ENCODE data around the gene KCNMA1. TPM values are rescaled to one million over a fixed set of nuclear protein-coding genes. Genes with fewer than 3 reads are reported as not detected.

Gene KCNMA1
- total and polyA plus RNA-seq, 10 of the 15 experiments (the other 5 are each of a cell fraction or from before 2014, with no cell fraction given): 8.5 to 77.0 (median 21.3) TPM

- SMC1A ChIA-PET (ENCODE audit: uncharacterized antibody, unreplicated experiment): interaction anchor here (2.2 kb wide), 1 partner anchor 11 kb away, joined by 8 read pairs; no protein-coding TSS in a partner anchor
- POLR2A ChIA-PET: no interaction called here
- RAD21 ChIA-PET (ENCODE audit: unreplicated experiment): interaction anchor here (1.2 to 1.4 kb wide), 2 partner anchors 10 to 54 kb away, joined by 3 read pairs; no protein-coding TSS in a partner anchor
- no peak overlapping the region for H3K27ac ChIP-seq (ENCODE audit: control insufficient read depth, insufficient read depth)
- CTCF ChIA-PET: interaction anchor here (0.6 kb wide), 1 partner anchor 14 kb away, joined by 4 read pairs; no protein-coding TSS in a partner anchor
- FAIRE-seq (no peak), DNase-seq (ENCODE audit: low read depth, low spot score) (no peak), ATAC-seq (no peak)
- H3K4me1 ChIP-seq (ENCODE audit: control insufficient read depth, insufficient read depth, low read length): no peaks in the 10 kb centered on the region; the same call in 1 of the 2 replicates
- H2AFZ ChIP-seq (ENCODE audit: control insufficient read depth, low read depth, low read length): no peak overlapping the region
- intact Hi-C loops (cut with micrococcal nuclease; ENCODE audit: unreplicated experiment) (no loop called here), in situ Hi-C loops (cut with MboI) (no loop called here)
- no peaks in the 10 kb centered on the region for H4K20me1 ChIP-seq (ENCODE audit: control insufficient read depth, insufficient read depth)
- H3K4me3 ChIP-seq: no peak overlapping the region
- H3K36me3 ChIP-seq (ENCODE audit: control insufficient read depth in 2 of 2, insufficient read depth in 2 of 2, low read length in 1 of 2): no peaks in the 10 kb centered on the region
- BruUV-seq (replicated peaks): no TSS peak
- TF ChIP-seq MAX (IDR thresholded peaks at IDR 0.05; ENCODE audit: low read depth, low read length) (no peak), IRF3 (IDR thresholded peaks at IDR 0.05) (no peak), NFYA (IDR thresholded peaks at IDR 0.05; ENCODE audit: borderline replicate concordance, low read depth, low read length) (no peak), ZSCAN29 (IDR thresholded peaks at IDR 0.05) (no peak), KLF5 (IDR thresholded peaks at IDR 0.05; ENCODE audit: partially characterized antibody) (no peak), FOXM1 (IDR thresholded peaks at IDR 0.05; ENCODE audit: low read depth, low read length) (no peak), NFYB (IDR thresholded peaks at IDR 0.05; ENCODE audit: insufficient read depth, low read depth, low read length) (no peak), ZZZ3 (IDR thresholded peaks at IDR 0.05; ENCODE audit: control insufficient read depth, insufficient read length, low read depth) (no peak), POLR2AphosphoS2 (IDR thresholded peaks at IDR 0.05; ENCODE audit: low read depth, low read length) (no peak), ZNF622 (IDR thresholded peaks at IDR 0.05) (no peak), SIX5 (IDR thresholded peaks at IDR 0.05; ENCODE audit: low read depth, low read length, severe bottlenecking) (no peak), POU2F2 (IDR thresholded peaks at IDR 0.05; ENCODE audit: borderline replicate concordance, low read depth, low read length) (no peak)
- H3K27me3 ChIP-seq (replicated peaks in 1 of 2; ENCODE audit: control insufficient read depth in 2 of 2, insufficient read depth in 2 of 2, low read length in 1 of 2): no peaks in the 10 kb centered on the region
- H3K9me3 ChIP-seq (replicated peaks; ENCODE audit: control insufficient read depth, insufficient read depth, low read length): no peaks in the 10 kb centered on the region
- no peak overlapping the region for H3K9ac ChIP-seq (ENCODE audit: control insufficient read depth, insufficient read depth, low read length)
- no peaks in the 10 kb centered on the region for H3K79me2 ChIP-seq (ENCODE audit: control insufficient read depth, insufficient read depth, low read length)
- WGBS (ENCODE audit: insufficient coverage, insufficient replicate concordance, low lambda C conversion rate, missing lambda C conversion rate): 44% methylated on average over 9 of the region's 9 CpGs
- H3K4me2 ChIP-seq (ENCODE audit: control insufficient read depth, insufficient read depth): no peak overlapping the region
These were observed 173.5 kb downstream of the KCNMA1 start for GRCh38 chr10:77463967-77464745.
